Stomach (tissue), 9 donors: ENCODE data around the gene PDCL2. TPM values are rescaled to one million over a fixed set of nuclear protein-coding genes. Genes with fewer than 3 reads are reported as not detected.

ENCODE experiments used
- DNase-seq, 2 donors: peaks; one replicate each; pipeline versions ENCODE4 v3.0.0 to v3.0.0-alpha.2; 2013 to 2019
- H3K27ac ChIP-seq, 5 donors: fragments of 200-600 bp in 4 of 5; sonication (generic) in 4 of 5; one replicate each; pipeline ENCODE4 v1.5.1; 2013 to 2019; ENCODE audit warnings: mild to moderate bottlenecking in 1 of 5, moderate library complexity in 1 of 5
- H3K27me3 ChIP-seq, 3 donors: fragments of 200-600 bp; sonication (generic); one replicate each; pipeline ENCODE4 v1.5.1; 2017 to 2019; ENCODE audit warnings: mixed run types in 1 of 3
- H3K36me3 ChIP-seq, 4 donors: fragments of 200-600 bp; sonication (generic); 1 replicate in 3 of 4; 2 replicates in 1 of 4; pipeline ENCODE4 v1.5.1; 2016 to 2019
- H3K4me1 ChIP-seq, 4 donors: fragments of 200-600 bp; sonication (generic); one replicate each; pipeline ENCODE4 v1.5.1; 2016 to 2019
- H3K4me3 ChIP-seq, 4 donors: fragments of 200-600 bp; sonication (generic) in 3 of 4; one replicate each; pipeline ENCODE4 v1.5.1; 2016 to 2019; ENCODE audit warnings: mild to moderate bottlenecking in 1 of 4
- H3K9me3 ChIP-seq, 4 donors: fragments of 200-600 bp; sonication (generic); one replicate each; pipeline ENCODE4 v1.5.1; 2016 to 2019
- CTCF ChIP-seq, 7 experiments: fragments of 450-650 bp in 4 of 7; fragments of 200-600 bp in 3 of 7; sonication (generic) in 3 of 7; IDR thresholded peaks; one replicate each; pipeline ENCODE4 v1.5.1; 2016 to 2019; ENCODE audit warnings: antibody characterized with exemption in 7 of 7, control low read depth in 2 of 7, mild to moderate bottlenecking in 1 of 7
- EP300 ChIP-seq: sonication (generic); formaldehyde crosslinking; IDR thresholded peaks from one replicate; pipeline ENCODE4 v1.6.1; 2017; ENCODE audit warnings: antibody characterized with exemption
- POLR2A ChIP-seq, 4 donors: fragments of 450-650 bp; IDR thresholded peaks; one replicate each; pipeline ENCODE4 v1.6.1; 2016; ENCODE audit warnings: antibody characterized with exemption in 4 of 4, control low read depth in 2 of 4, mild to moderate bottlenecking in 1 of 4, moderate library complexity in 1 of 4
- POLR2AphosphoS5 ChIP-seq, 3 donors: sonication (generic); formaldehyde crosslinking; IDR thresholded peaks; one replicate each; pipeline ENCODE4 v1.6.1; 2016; ENCODE audit warnings: antibody characterized with exemption in 3 of 3
- WGBS, 5 donors: extraction: QIAGEN DNeasy Blood & Tissue Kit in 3 of 5; methylation state at CpG; one replicate each; pipeline versions ENCODE4 v1.1.5 to v1.1.7; 2013 to 2018; 5-methylcytosine and 5-hydroxymethylcytosine counted together
- intact Hi-C: fragments of 100-400 bp; cut with DNase I; formaldehyde crosslinking; loops from one replicate; pipeline ENCODE4 v1.15.1; 2023; ENCODE audit warnings: low total_unique reads
- polyA plus RNA-seq, 3 donors: library from polyadenylated mRNA; stranded (reverse); fragments of 200-250 nt; gene quantifications; one replicate each; pipeline ENCODE4 v1.2.3, GENCODE V29; 2013
- total RNA-seq, 5 donors: library from RNA; depleted of rRNA; stranded (reverse); fragments of >200 nt; gene quantifications; one replicate each; pipeline versions ENCODE4 v1.1.0 to v1.2.3, GENCODE V29; 2014 to 2016
- donor health status: healthy with polysubstance abuse.
- donor health status: Bipolar disorder and iron deficiency.
- donor health status: healthy.

The PDCL2 gene
- total and polyA plus RNA-seq, 8 donors: 0.45 TPM; not detected in 7

DNA sequence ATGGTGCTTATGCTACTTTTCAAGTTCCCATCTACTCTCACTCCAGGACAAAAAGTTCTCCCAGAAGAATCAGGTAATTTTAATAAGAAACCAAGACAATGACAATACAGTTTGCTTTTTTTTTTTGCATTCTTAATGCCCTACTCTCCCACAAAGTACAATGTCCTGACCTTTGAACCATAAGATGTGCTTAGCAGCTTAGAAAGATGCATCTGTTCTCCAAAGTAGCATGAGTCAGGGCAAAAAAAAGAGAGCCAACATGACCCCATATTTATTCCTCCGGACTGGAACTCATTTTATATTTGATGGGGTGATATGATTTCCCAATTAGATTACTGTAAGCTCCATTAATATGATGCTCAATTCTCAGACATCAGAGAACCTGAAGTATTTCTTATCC is 16.5 kb upstream of the PDCL2 start:
- intact Hi-C loops: no loop called here
- 72 to 84% (median 79%) methylated on average over 1 of the region's 1 CpG for WGBS, 5 donors
- TF ChIP-seq EP300 (no peak), CTCF (IDR thresholded peaks at IDR 0.05) (no peak), POLR2A (IDR thresholded peaks at IDR 0.05) (no peak), POLR2AphosphoS5 (IDR thresholded peaks at IDR 0.05) (no peak)

DNA sequence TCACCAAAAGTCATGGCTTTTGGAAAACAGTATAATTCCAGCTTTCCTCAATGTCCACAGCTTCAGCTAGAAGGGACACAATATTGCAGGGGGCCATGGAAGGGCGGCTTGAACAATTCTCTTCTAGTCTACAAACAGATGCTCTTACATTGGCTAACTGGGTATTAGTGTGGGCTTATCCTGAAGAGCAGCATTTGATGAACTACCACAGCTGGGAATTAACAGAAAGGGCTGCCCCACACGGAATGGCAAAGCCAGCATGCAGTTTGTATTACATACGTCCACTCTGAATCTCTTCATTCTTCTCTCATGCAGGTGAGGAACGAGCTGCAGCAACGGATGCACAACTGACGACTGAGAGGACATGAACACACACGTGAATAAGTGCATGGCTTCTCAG is 13.0 kb upstream of the PDCL2 start:
- Histone ChIP-seq H3K4me1 (no peaks in the 10 kb centered on the region), H3K9me3 (no peaks in the 10 kb centered on the region), H3K27ac (no peak overlapping the region), H3K36me3 (no peaks in the 10 kb centered on the region), H3K27me3 (no peaks in the 10 kb centered on the region), H3K4me3 (no peak overlapping the region)
- 79 to 87% (median 81%) methylated on average over 7 of the region's 7 CpGs for whole genome bisulfite sequencing, 5 donors
- intact Hi-C loops: no loop called here
- TF ChIP-seq EP300 (no peak), CTCF (IDR thresholded peaks at IDR 0.05) (no peak), POLR2A (IDR thresholded peaks at IDR 0.05) (no peak), POLR2AphosphoS5 (IDR thresholded peaks at IDR 0.05) (no peak)
- no peak for DNase-seq

More for the DNA sequence above, 16.5 kb upstream of the PDCL2 start:
- H3K36me3 ChIP-seq: no peaks in the 10 kb centered on the region
- H3K9me3 ChIP-seq: no peaks in the 10 kb centered on the region
- no peak for DNase-seq
- no peaks in the 10 kb centered on the region for H3K27me3 ChIP-seq
- no peak overlapping the region for H3K4me3 ChIP-seq
- H3K4me1 ChIP-seq: no peaks in the 10 kb centered on the region
- H3K27ac ChIP-seq: no peak overlapping the region

GRCh38 chr4:55600640-55601039 is 8.6 kb upstream of the PDCL2 start:
- H3K27me3 ChIP-seq: no peaks in the 10 kb centered on the region
- no peak for TF ChIP-seq POLR2A (IDR thresholded peaks at IDR 0.05)
- no peak for TF ChIP-seq POLR2AphosphoS5 (IDR thresholded peaks at IDR 0.05)
- no peak for TF ChIP-seq EP300
- no peak for TF ChIP-seq CTCF (IDR thresholded peaks at IDR 0.05)
- H3K27ac ChIP-seq: no peak overlapping the region
- no peaks in the 10 kb centered on the region for H3K4me1 ChIP-seq
- DNase-seq: no peak
- intact Hi-C loops: no loop called here
- H3K9me3 ChIP-seq: no peaks in the 10 kb centered on the region
- H3K36me3 ChIP-seq: no peaks in the 10 kb centered on the region
- no peak overlapping the region for H3K4me3 ChIP-seq

DNA sequence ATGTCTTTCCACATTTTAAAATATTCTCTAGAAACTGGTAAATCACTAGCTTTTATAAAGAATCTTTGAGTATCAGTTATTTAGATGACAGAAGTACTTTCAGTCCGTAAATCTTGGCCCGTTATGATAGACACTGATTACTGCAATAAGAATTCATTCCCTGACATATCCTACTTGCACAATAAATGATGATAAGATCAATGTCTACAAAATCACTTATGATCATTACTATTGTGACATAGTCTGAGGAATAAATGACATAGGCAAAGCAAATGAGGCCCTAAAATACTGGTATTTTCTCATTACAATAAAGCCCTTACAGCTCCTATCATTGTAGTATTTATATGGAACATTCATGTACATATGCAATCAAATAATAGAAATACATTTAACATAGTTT is 6.6 kb upstream of the PDCL2 start:
- no peaks in the 10 kb centered on the region for H3K4me1 ChIP-seq
- H3K9me3 ChIP-seq: no peaks in the 10 kb centered on the region
- no peak overlapping the region for H3K4me3 ChIP-seq
- DNase-seq: no peak
- no peaks in the 10 kb centered on the region for H3K27me3 ChIP-seq
- H3K27ac ChIP-seq: no peak overlapping the region
- no peak for TF ChIP-seq POLR2A (IDR thresholded peaks at IDR 0.05)
- TF ChIP-seq POLR2AphosphoS5 (IDR thresholded peaks at IDR 0.05): no peak
- TF ChIP-seq CTCF (IDR thresholded peaks at IDR 0.05): no peak
- no peak for TF ChIP-seq EP300
- intact Hi-C loops: no loop called here
- 93 to 97% (median 95%) methylated on average over 2 of the region's 2 CpGs for WGBS, 5 donors
- H3K36me3 ChIP-seq: no peaks in the 10 kb centered on the region
